GM19395 (cell line): Measurements from ENCODE around the gene ABHD2.

Experiments used
- ATAC-seq: cut with Tn5 transposase; IDR thresholded peaks from one replicate; pipeline ENCODE4 v1.9.1; 2021; ENCODE audit warnings: mild to moderate bottlenecking, moderate library complexity; ENCODE audit not compliant: unreplicated experiment

The ABHD2 gene

GRCh38 chr15:89186803-89187202, 98.5 kb downstream of the ABHD2 start:
- no peak for ATAC-seq

GRCh38 chr15:89187301-89187985, 99.2 kb downstream of the ABHD2 start:
- no peak for ATAC-seq

- no peak for ATAC-seq
These were observed 99.8 kb downstream of the ABHD2 start for GRCh38 chr15:89187986-89188514.

- no peak for ATAC-seq
These were observed 103.9 kb downstream of the ABHD2 start for GRCh38 chr15:89192136-89192535.

- no peak for ATAC-seq
These were observed 104.5 kb downstream of the ABHD2 start for GRCh38 chr15:89192766-89193165.

- ATAC-seq, result no peak
These were observed 106.4 kb downstream of the ABHD2 start for GRCh38 chr15:89194608-89195007.

GRCh38 chr15:89195836-89196235, 107.6 kb downstream of the ABHD2 start:
- no peak for ATAC-seq

- no peak for ATAC-seq
These were observed 108.0 kb downstream of the ABHD2 start for GRCh38 chr15:89196241-89196640.

- ATAC-seq, result no peak
These were observed 108.7 kb downstream of the ABHD2 start for GRCh38 chr15:89196994-89197393.

GRCh38 chr15:89197503-89197971, 109.3 kb downstream of the ABHD2 start:
- ATAC-seq, result no peak

GRCh38 chr15:89198196-89198595, 109.9 kb downstream of the ABHD2 start:
- no peak for ATAC-seq

GRCh38 chr15:89198934-89199333, 110.7 kb downstream of the ABHD2 start:
- no peak for ATAC-seq

GRCh38 chr15:89199746-89200145, 111.5 kb downstream of the ABHD2 start:
- no peak for ATAC-seq

- ATAC-seq, result no peak
These were observed 111.9 kb downstream of the ABHD2 start for GRCh38 chr15:89200182-89200581.

- no peak for ATAC-seq
These were observed 113.3 kb downstream of the ABHD2 start for GRCh38 chr15:89201465-89202005.

- ATAC-seq, result no peak
These were observed 115.5 kb downstream of the ABHD2 start for GRCh38 chr15:89203705-89204273.

GRCh38 chr15:89205991-89206585, 117.8 kb downstream of the ABHD2 start:
- no peak for ATAC-seq

GRCh38 chr15:89206908-89207331, 118.7 kb downstream of the ABHD2 start:
- ATAC-seq, result peak; percentile 79

- ATAC-seq, result no peak
These were observed 120.0 kb downstream of the ABHD2 start for GRCh38 chr15:89208256-89208655.

GRCh38 chr15:89209057-89209456, 120.8 kb downstream of the ABHD2 start:
- ATAC-seq, result no peak

- no peak for ATAC-seq
These were observed 123.5 kb downstream of the ABHD2 start for GRCh38 chr15:89211678-89212170.

- ATAC-seq, result no peak
These were observed 127.4 kb downstream of the ABHD2 start for GRCh38 chr15:89215627-89216026.
